Endothelial cell (in vitro differentiated cells): ENCODE results near the gene ANKRD27. TPM values are rescaled to one million over a fixed set of nuclear protein-coding genes. Genes with fewer than 3 reads are reported as not detected.

Experiments
- DNase-seq: peaks from one replicate; pipeline ENCODE4 v3.0.0; 2021; ENCODE audit warnings: low spot score
- H3K27ac Mint-ChIP-seq: one replicate; pipeline ENCODE4 v1.8.0; 2021; ENCODE audit warnings: mixed read lengths, inconsistent platforms; ENCODE audit not compliant: unreplicated experiment
- H3K27me3 Mint-ChIP-seq: one replicate; pipeline ENCODE4 v1.8.0; 2021; ENCODE audit warnings: mild to moderate bottlenecking, moderate library complexity, mixed read lengths, inconsistent platforms; ENCODE audit not compliant: unreplicated experiment
- H3K36me3 Mint-ChIP-seq: one replicate; pipeline ENCODE4 v1.8.0; 2021; ENCODE audit warnings: mild to moderate bottlenecking, low read depth, mixed read lengths, inconsistent platforms; ENCODE audit not compliant: unreplicated experiment
- H3K4me1 Mint-ChIP-seq: one replicate; pipeline ENCODE4 v1.8.0; 2021; ENCODE audit warnings: mild to moderate bottlenecking, mixed read lengths, inconsistent platforms; ENCODE audit not compliant: unreplicated experiment
- H3K4me3 Mint-ChIP-seq: one replicate; pipeline ENCODE4 v1.8.0; 2021; ENCODE audit warnings: mild to moderate bottlenecking, mixed read lengths, inconsistent platforms; ENCODE audit not compliant: unreplicated experiment
- H3K9me3 Mint-ChIP-seq: one replicate; pipeline ENCODE4 v1.8.0; 2021; ENCODE audit warnings: mixed read lengths, inconsistent platforms; ENCODE audit not compliant: unreplicated experiment
- CTCF ChIP-seq: fragments of 200-600 bp; sonication (generic); IDR thresholded peaks from one replicate; pipeline ENCODE4 v1.5.0; 2021; ENCODE audit warnings: antibody characterized with exemption; ENCODE audit not compliant: unreplicated experiment
- total RNA-seq: library from RNA; stranded (reverse); fragmentation: NEBNext Ultra II Directional; extraction: Animal tissue kit (Norgen Biotek cat#: 25700); gene quantifications from one replicate; pipeline ENCODE4 v1.2.1, GENCODE V29; 2021; ENCODE audit not compliant: unreplicated experiment

The ANKRD27 gene
- total RNA-seq, 1 donor from 2014 or later = 20.8 TPM

GRCh38 chr19:32651729-32652140, 23.2 kb downstream of the ANKRD27 start:
- Mint-ChIP-seq H3K4me1 (no peaks in the 10 kb centered on the region), H3K36me3 (peaks cover 8% of the 10 kb centered on the region), H3K4me3 (peak overlapping the region; percentile 62), H3K9me3 (no peaks in the 10 kb centered on the region), H3K27ac (no peak overlapping the region), H3K27me3 (peaks cover 7% of the 10 kb centered on the region)
- DNase-seq = no peak
- TF ChIP-seq CTCF = no peak

GRCh38 chr19:32650671-32651070, 24.3 kb downstream of the ANKRD27 start:
- Mint-ChIP-seq H3K27me3 (peaks cover 5% of the 10 kb centered on the region), H3K27ac (no peak overlapping the region), H3K4me1 (no peaks in the 10 kb centered on the region), H3K9me3 (no peaks in the 10 kb centered on the region), H3K36me3 (peaks cover 8% of the 10 kb centered on the region), H3K4me3 (no peak overlapping the region)
- no peak for TF ChIP-seq CTCF
- DNase-seq = no peak

GRCh38 chr19:32649751-32650150, 25.2 kb downstream of the ANKRD27 start:
- H3K9me3 Mint-ChIP-seq = no peaks in the 10 kb centered on the region
- TF ChIP-seq CTCF = no peak
- no peak overlapping the region for H3K4me3 Mint-ChIP-seq
- H3K27me3 Mint-ChIP-seq = peaks cover 4% of the 10 kb centered on the region
- H3K36me3 Mint-ChIP-seq = peaks cover 8% of the 10 kb centered on the region
- no peak overlapping the region for H3K27ac Mint-ChIP-seq
- DNase-seq = no peak
- H3K4me1 Mint-ChIP-seq = no peaks in the 10 kb centered on the region

GRCh38 chr19:32647361-32647760, 27.6 kb downstream of the ANKRD27 start:
- Mint-ChIP-seq H3K4me3 (no peak overlapping the region), H3K4me1 (no peaks in the 10 kb centered on the region), H3K27me3 (peaks cover 4% of the 10 kb centered on the region), H3K36me3 (peaks cover 14% of the 10 kb centered on the region), H3K9me3 (no peaks in the 10 kb centered on the region), H3K27ac (no peak overlapping the region)
- DNase-seq = no peak
- no peak for TF ChIP-seq CTCF

- H3K9me3 Mint-ChIP-seq = no peaks in the 10 kb centered on the region
- H3K27ac Mint-ChIP-seq = no peak overlapping the region
- H3K36me3 Mint-ChIP-seq = peaks cover 20% of the 10 kb centered on the region
- peaks cover 2% of the 10 kb centered on the region for H3K27me3 Mint-ChIP-seq
- H3K4me1 Mint-ChIP-seq = no peaks in the 10 kb centered on the region
- no peak for DNase-seq
- no peak overlapping the region for H3K4me3 Mint-ChIP-seq
- no peak for TF ChIP-seq CTCF
Measured at GRCh38 chr19:32646556-32646955, 28.4 kb downstream of the ANKRD27 start.
